Erythroblast (primary cell): ENCODE data around the gene FAM174C.

Experiments used
- GATA1 ChIP-seq: IDR thresholded peaks from 2 replicates; pipeline ENCODE4 v1.6.1; 2011; ENCODE audit warnings: low read depth, mild to moderate bottlenecking, control low read depth, low read length, moderate library complexity
- POLR2A ChIP-seq: IDR thresholded peaks from 2 replicates; pipeline ENCODE4 v1.6.1; 2011; ENCODE audit warnings: mild to moderate bottlenecking, low read length

GRCh38 chr19:1309977-1310852, 34.9 kb downstream of the FAM174C start:
- no peak for TF ChIP-seq POLR2A
- no peak for TF ChIP-seq GATA1
